ENCODE data around the gene ATRNL1. TPM values are rescaled to one million over a fixed set of nuclear protein-coding genes. Genes with fewer than 3 reads are reported as not detected.

Gene ATRNL1
- total RNA-seq, 4 donors from 2014 or later = 3.5 to 27.2 (median 4.1) TPM

GRCh38 chr10:115706026-115706425, 612.9 kb downstream of the ATRNL1 start:
- TF ChIP-seq CTCF (IDR thresholded peaks at IDR 0.05) (no peak), POLR2A (IDR thresholded peaks at IDR 0.05) (no peak)
- Histone ChIP-seq H3K27me3 (no peaks in the 10 kb centered on the region), H3K9me3 (no peaks in the 10 kb centered on the region), H3K36me3 (no peaks in the 10 kb centered on the region), H3K27ac (no peak overlapping the region), H3K4me3 (no peak overlapping the region), H3K4me1 (no peaks in the 10 kb centered on the region)
- DNase-seq = no peak

- Histone ChIP-seq H3K9me3 (no peaks in the 10 kb centered on the region), H3K27me3 (no peaks in the 10 kb centered on the region), H3K27ac (no peak overlapping the region), H3K4me3 (no peak overlapping the region), H3K36me3 (no peaks in the 10 kb centered on the region), H3K4me1 (no peaks in the 10 kb centered on the region)
- no peak for DNase-seq
- TF ChIP-seq CTCF (IDR thresholded peaks at IDR 0.05) (peak in 4 of 6 experiments; percentile 16 to 38 (median 31)), POLR2A (IDR thresholded peaks at IDR 0.05) (no peak)
Measured at GRCh38 chr10:115706488-115707076, 613.4 kb downstream of the ATRNL1 start.

- H3K36me3 ChIP-seq = no peaks in the 10 kb centered on the region
Measured at GRCh38 chr10:115710136-115710535, 617.0 kb downstream of the ATRNL1 start.

GRCh38 chr10:115711306-115711705, 618.1 kb downstream of the ATRNL1 start:
- H3K36me3 ChIP-seq = no peaks in the 10 kb centered on the region
- no peaks in the 10 kb centered on the region for H3K9me3 ChIP-seq
- H3K4me1 ChIP-seq = no peaks in the 10 kb centered on the region
- DNase-seq = no peak
- H3K27ac ChIP-seq = no peak overlapping the region
- TF ChIP-seq POLR2A (IDR thresholded peaks at IDR 0.05) (no peak), CTCF (IDR thresholded peaks at IDR 0.05) (no peak)
- no peaks in the 10 kb centered on the region for H3K27me3 ChIP-seq
- no peak overlapping the region for H3K4me3 ChIP-seq

More at GRCh38 chr10:115710136-115710535, 617.0 kb downstream of the ATRNL1 start:
- no peaks in the 10 kb centered on the region for H3K9me3 ChIP-seq
- H3K27ac ChIP-seq = no peak overlapping the region
- H3K4me3 ChIP-seq = no peak overlapping the region
- no peak for DNase-seq
- H3K4me1 ChIP-seq = no peaks in the 10 kb centered on the region
- H3K27me3 ChIP-seq = no peaks in the 10 kb centered on the region
- TF ChIP-seq POLR2A (IDR thresholded peaks at IDR 0.05) (no peak), CTCF (IDR thresholded peaks at IDR 0.05) (no peak)

- no peak for DNase-seq
- Histone ChIP-seq H3K36me3 (no peaks in the 10 kb centered on the region), H3K27me3 (no peaks in the 10 kb centered on the region), H3K9me3 (no peaks in the 10 kb centered on the region), H3K4me3 (no peak overlapping the region), H3K27ac (no peak overlapping the region), H3K4me1 (no peaks in the 10 kb centered on the region)
- TF ChIP-seq POLR2A (IDR thresholded peaks at IDR 0.05) (no peak), CTCF (IDR thresholded peaks at IDR 0.05) (no peak)
Measured at GRCh38 chr10:115720121-115720520, 627.0 kb downstream of the ATRNL1 start.

GRCh38 chr10:115727129-115727528, 634.0 kb downstream of the ATRNL1 start:
- DNase-seq = no peak
- no peaks in the 10 kb centered on the region for H3K4me1 ChIP-seq
- no peak overlapping the region for H3K4me3 ChIP-seq
- no peak for TF ChIP-seq POLR2A (IDR thresholded peaks at IDR 0.05)
- TF ChIP-seq CTCF (IDR thresholded peaks at IDR 0.05) = no peak
- H3K27ac ChIP-seq = no peak overlapping the region
- no peaks in the 10 kb centered on the region for H3K36me3 ChIP-seq
- no peaks in the 10 kb centered on the region for H3K9me3 ChIP-seq
- no peaks in the 10 kb centered on the region for H3K27me3 ChIP-seq

Data from Peyer's patch (tissue), 4 donors.